Muscle of leg (tissue), 11 donors: ENCODE results near the gene NFIB. TPM values are rescaled to one million over a fixed set of nuclear protein-coding genes. Genes with fewer than 3 reads are reported as not detected.

ENCODE experiments used
- DNase-seq: peaks from one replicate; pipeline ENCODE4 v3.0.0; 2013
- H3K27ac ChIP-seq: one replicate; pipeline ENCODE4 v1.5.1; 2013; ENCODE audit warnings: mild to moderate bottlenecking, low read length, control low read depth
- H3K27me3 ChIP-seq: one replicate; pipeline ENCODE4 v1.6.1; 2013; ENCODE audit warnings: low read length; ENCODE audit not compliant: control insufficient read depth, insufficient read depth
- H3K36me3 ChIP-seq: one replicate; pipeline ENCODE4 v1.6.1; 2013; ENCODE audit warnings: low read length; ENCODE audit not compliant: control insufficient read depth, insufficient read depth
- H3K4me1 ChIP-seq: one replicate; pipeline ENCODE4 v1.6.1; 2013; ENCODE audit warnings: low read length; ENCODE audit not compliant: control insufficient read depth, insufficient read depth
- H3K4me3 ChIP-seq: one replicate; pipeline ENCODE4 v1.5.1; 2013; ENCODE audit warnings: low read length, control low read depth
- H3K9me3 ChIP-seq: replicated peaks from 2 replicates; pipeline ENCODE4 v1.6.1; 2013; ENCODE audit warnings: low read depth, low read length; ENCODE audit not compliant: control insufficient read depth
- WGBS: methylation state at CpG from one replicate; pipeline ENCODE4 v1.1.5; 2013; ENCODE audit warnings: missing lambda C conversion rate; ENCODE audit not compliant: insufficient coverage; 5-methylcytosine and 5-hydroxymethylcytosine counted together
- polyA plus RNA-seq, 8 donors: library from polyadenylated mRNA; unstranded; fragments of 120-200 nt; gene quantifications; one replicate each; pipeline versions ENCODE4 v1.2.1 to v1.2.3, GENCODE V29; 2013; ENCODE audit warnings: inconsistent platforms in 1 of 8, low replicate concordance in 1 of 8; ENCODE audit not compliant: insufficient read length in 8 of 8, insufficient read depth in 1 of 8
- total RNA-seq: library from RNA; stranded (reverse); fragments of 120-200 nt; gene quantifications from one replicate; pipeline ENCODE4 v1.2.4, GENCODE V29; 2013

Gene NFIB
- total and polyA plus RNA-seq, 9 donors = 63.7 to 119 (median 85.8) TPM

DNA sequence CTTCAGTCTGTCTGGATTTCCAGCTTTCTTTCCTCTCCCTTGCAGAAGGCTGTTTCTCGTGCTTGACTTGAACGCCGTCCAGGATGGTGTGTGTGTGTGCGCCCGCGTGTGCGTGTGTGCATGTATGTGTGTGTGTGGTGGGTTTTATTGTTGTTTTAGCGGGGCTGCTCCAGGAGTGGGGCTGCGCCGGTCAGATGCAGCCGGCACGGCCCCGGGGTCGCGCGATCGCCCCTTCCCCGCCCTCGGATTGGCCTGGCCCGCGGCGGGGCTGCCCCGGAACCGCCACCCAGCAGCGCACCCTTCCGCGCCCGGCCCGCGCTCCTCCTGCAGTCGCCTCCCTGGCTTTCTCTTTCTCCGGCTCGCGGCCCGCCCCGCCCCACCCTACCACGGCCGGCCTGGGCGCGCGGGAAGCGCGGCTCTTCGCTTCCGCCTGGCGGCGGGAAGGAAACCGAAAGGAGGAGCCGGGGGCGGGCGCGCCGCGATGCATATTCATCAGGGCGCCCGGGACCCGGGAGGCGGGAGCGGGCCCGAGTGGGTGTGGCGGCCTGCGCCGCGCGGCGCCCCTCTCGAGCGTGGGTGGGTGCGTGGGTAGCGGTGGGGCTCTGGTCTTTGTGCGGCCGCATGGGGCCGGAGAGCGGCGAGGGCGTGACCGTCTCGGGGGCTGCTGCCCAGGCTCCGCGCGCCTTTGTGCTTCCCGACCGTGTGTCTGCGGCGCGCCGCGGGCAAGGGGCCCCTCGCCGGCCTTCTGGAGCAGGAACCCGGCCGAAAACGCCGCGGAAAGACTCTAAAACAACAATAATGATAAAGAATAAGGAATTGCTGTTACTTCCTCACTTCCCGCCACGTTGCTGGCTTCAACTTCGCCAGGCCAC lies 8.5 kb upstream of the NFIB start:
- H3K9me3 ChIP-seq = no peaks in the 10 kb centered on the region
- peaks cover 5% of the 10 kb centered on the region for H3K4me1 ChIP-seq
- no peaks in the 10 kb centered on the region for H3K36me3 ChIP-seq
- peak overlapping the region; percentile 63 for H3K4me3 ChIP-seq
- peak overlapping the region; percentile 99 for H3K27ac ChIP-seq
- WGBS = under 1% methylated on average over 64 of the region's 98 CpGs
- DNase-seq = peak; percentile 99
- no peaks in the 10 kb centered on the region for H3K27me3 ChIP-seq

DNA sequence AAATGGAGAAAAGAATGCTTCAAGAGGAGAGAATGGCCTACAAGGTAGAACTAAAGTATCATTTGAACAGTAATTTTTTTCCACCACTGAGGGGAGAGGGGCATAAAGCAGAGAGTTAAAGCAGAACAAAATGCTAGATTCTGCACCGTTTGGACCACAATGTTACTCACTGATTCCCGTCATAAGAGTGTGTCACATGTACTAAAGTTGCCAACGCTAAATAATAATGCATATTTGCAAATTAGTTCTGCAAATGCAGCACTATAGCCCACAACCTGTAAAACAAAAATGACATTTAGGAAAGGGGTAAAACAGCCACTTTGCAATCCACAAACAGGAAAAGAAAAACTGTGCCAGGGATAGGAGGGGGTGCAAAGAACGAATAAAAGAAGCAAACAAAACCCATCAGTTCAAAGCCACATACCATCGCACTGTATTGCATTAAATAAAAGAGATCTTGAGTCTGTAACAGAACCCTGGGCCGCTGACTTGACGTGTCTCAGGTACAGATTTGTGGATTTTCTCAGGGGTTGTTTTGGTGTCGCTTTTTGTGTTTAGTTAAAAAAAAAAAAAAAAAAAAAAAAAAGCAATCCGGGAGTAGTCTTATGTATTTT lies 7.7 kb upstream of the NFIB start:
- Histone ChIP-seq H3K27me3 (no peaks in the 10 kb centered on the region), H3K4me1 (peaks cover 13% of the 10 kb centered on the region), H3K27ac (peak overlapping the region; percentile 98), H3K9me3 (no peaks in the 10 kb centered on the region), H3K4me3 (peak overlapping the region; percentile 37), H3K36me3 (no peaks in the 10 kb centered on the region)
- WGBS = 0% methylated on average over 3 of the region's 9 CpGs
- DNase-seq = peak; percentile 64

DNA sequence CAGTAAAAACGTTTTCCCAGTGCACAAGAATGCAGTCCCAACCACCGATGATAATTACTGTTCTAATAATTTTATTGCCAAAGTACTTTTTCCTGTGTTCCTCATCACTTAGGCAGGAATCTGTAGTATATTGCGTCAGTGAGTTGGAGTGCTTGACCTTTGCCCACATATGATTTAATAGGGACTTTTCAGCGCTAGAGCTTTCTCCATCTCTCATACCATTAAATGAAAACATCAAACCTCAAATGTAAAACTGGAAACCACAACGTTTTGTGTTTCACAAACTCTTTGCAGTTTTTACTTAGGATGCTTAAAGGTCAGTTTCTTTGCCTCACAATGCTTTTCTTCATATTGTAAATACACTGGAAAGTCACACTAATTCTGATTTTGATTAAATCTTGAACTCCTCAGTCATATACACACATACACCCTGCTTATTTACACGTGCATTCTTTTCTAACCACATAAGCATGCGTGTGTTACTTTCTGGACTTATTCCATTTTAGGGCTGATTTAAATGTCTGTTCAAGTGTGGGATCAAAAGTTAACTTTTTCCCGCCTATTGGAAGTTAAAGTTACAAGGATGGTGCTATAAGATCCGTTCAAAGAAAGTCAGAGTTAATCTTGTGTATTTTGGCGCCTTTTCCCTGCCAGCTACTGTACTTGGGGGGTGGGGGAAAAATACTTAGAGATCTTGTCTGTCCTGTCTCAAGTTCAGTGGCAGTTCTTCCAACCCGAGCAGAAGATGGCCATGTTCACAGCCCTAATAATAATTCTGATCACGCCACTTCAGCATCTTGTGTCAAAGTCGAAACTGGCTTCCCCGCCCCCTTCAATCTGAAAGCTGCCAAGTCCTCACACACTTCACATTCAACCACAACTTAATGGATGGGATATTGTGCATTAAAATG lies 6.6 kb upstream of the NFIB start:
- no peaks in the 10 kb centered on the region for H3K9me3 ChIP-seq
- DNase-seq = peak; percentile 89
- peak overlapping the region; percentile 98 for H3K27ac ChIP-seq
- 6% methylated on average over 2 of the region's 14 CpGs for WGBS
- H3K4me1 ChIP-seq = peaks cover 16% of the 10 kb centered on the region
- H3K4me3 ChIP-seq = peak overlapping the region; percentile 37
- no peaks in the 10 kb centered on the region for H3K36me3 ChIP-seq
- no peaks in the 10 kb centered on the region for H3K27me3 ChIP-seq

DNA sequence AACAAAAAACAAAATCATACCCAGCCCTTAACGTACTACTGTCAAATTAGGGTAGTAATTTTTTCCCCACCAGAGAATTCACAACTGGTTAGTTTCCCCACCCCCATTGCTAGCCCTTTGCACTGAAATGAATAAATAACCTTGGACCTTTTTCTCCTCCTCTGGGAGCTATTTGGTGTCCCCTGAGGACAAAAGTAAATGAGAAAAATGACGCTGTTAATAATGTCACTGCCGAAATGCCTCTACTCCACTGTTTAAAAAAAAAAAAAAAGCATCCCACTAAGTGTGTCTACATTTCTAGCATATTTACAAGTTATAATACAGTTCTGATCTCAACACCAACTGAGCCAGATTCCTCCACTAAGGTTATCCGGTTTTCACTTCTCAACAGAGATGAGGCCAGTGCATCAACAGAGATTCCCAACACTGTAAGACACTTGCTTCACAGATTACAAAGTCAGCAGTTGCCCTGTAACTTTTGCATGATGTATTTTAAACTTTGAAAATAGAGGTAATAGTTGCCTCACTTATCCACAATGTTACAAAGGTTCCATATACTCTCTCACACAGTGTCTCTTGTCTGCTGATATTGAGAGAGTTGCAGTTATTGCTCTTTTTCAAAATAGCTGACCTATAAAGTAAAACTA lies 5.1 kb upstream of the NFIB start:
- Histone ChIP-seq H3K27ac (peak overlapping the region; percentile 98), H3K4me3 (peak overlapping the region; percentile 1), H3K9me3 (no peaks in the 10 kb centered on the region), H3K4me1 (peaks cover 16% of the 10 kb centered on the region), H3K27me3 (no peaks in the 10 kb centered on the region), H3K36me3 (no peaks in the 10 kb centered on the region)
- WGBS = 0% methylated on average over 1 of the region's 4 CpGs
- DNase-seq = peak; percentile 70

DNA sequence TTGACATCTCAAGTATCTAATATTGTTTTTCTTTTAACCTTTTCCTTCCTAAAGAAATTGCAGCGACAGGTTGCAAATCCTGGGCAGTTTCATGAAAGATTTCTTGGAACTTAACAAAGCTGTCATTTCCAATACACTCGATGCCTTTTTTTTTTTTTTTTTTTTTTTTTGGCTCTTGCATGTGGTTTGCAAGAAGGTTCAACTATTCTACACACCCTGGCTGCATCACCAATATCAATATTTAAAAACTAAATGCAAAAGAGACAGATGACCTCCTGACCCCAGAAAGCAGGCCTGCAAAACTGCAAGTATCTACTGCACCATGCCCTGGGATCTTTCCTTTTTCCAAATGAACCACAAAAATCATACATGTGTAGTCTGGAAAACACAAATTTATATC lies 4.4 kb upstream of the NFIB start:
- peaks cover 3% of the 10 kb centered on the region for H3K27me3 ChIP-seq
- H3K4me3 ChIP-seq = peak overlapping the region; percentile 77
- peak; percentile 44 for DNase-seq
- peak overlapping the region; percentile 98 for H3K27ac ChIP-seq
- no peaks in the 10 kb centered on the region for H3K9me3 ChIP-seq
- no CpG with 5 or more reads among the region's 2 CpGs for WGBS
- no peaks in the 10 kb centered on the region for H3K36me3 ChIP-seq
- H3K4me1 ChIP-seq = peaks cover 16% of the 10 kb centered on the region

DNA sequence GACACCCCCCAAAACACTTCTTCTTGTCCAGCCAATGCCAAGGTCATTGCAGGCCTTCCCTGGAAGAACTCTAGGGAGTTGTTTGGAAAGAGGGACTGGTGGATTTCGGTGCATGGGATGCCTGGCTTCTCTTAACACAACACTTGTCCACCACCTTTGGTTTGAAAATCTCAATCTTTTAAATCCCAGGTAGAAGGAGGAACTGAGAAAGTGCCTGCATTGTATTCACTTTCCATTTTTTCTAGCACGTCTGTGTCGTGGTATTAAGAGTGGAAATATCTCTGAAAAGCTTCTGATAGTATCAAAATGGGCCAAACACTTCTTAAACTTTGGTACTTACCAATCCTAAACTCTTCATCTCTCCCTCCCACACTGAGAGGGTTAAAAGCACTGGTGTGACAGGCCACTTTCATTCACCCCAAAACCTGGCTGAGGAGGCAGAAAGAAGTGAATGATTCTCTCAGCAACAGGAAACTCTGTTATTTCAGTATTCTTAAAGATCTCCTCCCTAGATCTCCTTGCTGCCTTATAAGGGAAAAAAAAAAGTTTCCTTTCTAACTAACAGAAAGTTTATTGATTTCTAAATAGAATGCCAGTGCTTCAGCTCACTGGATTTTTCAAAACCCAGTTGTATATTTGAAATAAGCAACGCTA lies 3.9 kb upstream of the NFIB start:
- peaks cover 5% of the 10 kb centered on the region for H3K27me3 ChIP-seq
- no CpG with 5 or more reads among the region's 4 CpGs for WGBS
- peak; percentile 58 for DNase-seq
- H3K9me3 ChIP-seq = no peaks in the 10 kb centered on the region
- H3K4me1 ChIP-seq = peaks cover 16% of the 10 kb centered on the region
- peak overlapping the region; percentile 77 for H3K4me3 ChIP-seq
- H3K27ac ChIP-seq = peak overlapping the region; percentile 98
- H3K36me3 ChIP-seq = no peaks in the 10 kb centered on the region

DNA sequence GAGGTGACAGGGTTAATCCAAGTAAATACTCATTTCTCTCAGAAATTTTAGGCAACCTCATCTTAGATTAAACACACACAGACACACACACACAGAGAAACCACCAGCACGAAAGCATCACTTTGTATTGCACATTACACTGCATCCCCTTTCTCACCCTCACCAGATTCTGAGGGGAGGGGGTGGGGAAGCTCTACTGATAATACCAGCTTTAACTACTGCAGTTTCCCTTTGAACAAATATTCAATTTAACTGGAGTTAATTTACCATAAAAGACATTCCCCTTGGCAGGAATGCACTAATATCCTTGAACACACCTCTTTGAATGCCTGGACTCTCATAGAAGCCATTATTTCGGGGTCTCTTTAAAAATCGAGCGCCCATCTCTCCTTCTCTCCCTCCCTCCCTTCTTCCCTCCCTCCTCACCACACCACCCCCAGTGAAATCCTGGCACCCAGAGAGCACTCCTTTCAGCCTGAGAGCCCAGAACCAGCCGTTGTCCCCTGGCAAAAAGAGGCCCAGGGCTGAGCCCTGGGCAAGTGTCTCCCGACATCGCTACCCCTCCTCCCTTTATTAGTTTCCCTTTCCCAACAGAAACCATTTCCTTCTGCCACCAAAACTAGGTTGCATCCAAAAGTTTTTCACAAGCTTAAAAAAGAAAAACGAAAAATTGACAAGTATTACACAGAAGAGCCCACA lies 2.8 kb upstream of the NFIB start:
- Histone ChIP-seq H3K27me3 (peaks cover 5% of the 10 kb centered on the region), H3K9me3 (no peaks in the 10 kb centered on the region), H3K4me3 (peak overlapping the region; percentile 77), H3K36me3 (no peaks in the 10 kb centered on the region), H3K27ac (peak overlapping the region; percentile 98), H3K4me1 (peaks cover 16% of the 10 kb centered on the region)
- 14% methylated on average over 7 of the region's 8 CpGs for WGBS
- DNase-seq = peak; percentile 66

DNA sequence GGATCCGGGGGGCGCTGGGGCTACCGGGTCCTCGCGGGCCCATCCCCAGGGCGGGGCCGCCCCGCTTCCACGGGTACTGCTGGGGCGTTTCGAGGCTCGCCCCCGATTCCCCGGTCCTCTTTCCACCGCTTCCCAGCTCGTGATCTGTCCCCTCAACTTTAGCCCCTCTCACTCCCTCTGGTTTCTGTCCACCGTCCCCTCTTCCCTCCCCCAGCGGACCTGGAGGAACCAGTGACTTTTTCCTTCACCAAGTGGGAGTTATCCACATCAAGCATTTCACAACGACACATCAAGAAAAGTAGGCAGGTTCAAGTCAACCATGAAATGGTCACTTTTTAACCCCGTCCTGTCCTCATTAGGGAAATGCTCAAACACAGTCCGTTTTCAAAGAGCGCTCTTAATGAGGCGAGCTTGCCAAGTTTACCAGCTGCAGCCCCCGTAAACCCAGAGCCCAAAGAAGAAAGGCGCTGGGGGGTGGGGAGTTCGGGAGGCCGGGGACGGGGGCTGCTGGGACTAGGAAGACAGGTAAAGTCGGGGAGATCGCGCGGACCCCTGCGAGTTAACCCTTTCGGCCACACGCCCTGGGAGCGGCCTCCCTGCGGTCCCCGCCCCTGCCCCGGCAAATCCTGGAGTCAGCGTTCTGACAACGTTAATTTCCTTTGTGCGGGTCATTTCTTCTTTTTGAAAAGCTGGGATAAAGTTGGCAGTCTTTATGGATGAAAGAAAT lies 2.1 kb upstream of the NFIB start:
- peak overlapping the region; percentile 98 for H3K27ac ChIP-seq
- peaks cover 5% of the 10 kb centered on the region for H3K27me3 ChIP-seq
- H3K4me1 ChIP-seq = peaks cover 16% of the 10 kb centered on the region
- H3K4me3 ChIP-seq = peak overlapping the region; percentile 77
- peak; percentile 89 for DNase-seq
- H3K9me3 ChIP-seq = no peaks in the 10 kb centered on the region
- H3K36me3 ChIP-seq = no peaks in the 10 kb centered on the region
- under 1% methylated on average over 33 of the region's 42 CpGs for WGBS
